Measurements from ENCODE around the gene FEZ2.

The FEZ2 gene

GRCh38 chr2:36586672-36587071 lies 11.3 kb downstream of the FEZ2 start:
- no peak for DNase-seq

DNA sequence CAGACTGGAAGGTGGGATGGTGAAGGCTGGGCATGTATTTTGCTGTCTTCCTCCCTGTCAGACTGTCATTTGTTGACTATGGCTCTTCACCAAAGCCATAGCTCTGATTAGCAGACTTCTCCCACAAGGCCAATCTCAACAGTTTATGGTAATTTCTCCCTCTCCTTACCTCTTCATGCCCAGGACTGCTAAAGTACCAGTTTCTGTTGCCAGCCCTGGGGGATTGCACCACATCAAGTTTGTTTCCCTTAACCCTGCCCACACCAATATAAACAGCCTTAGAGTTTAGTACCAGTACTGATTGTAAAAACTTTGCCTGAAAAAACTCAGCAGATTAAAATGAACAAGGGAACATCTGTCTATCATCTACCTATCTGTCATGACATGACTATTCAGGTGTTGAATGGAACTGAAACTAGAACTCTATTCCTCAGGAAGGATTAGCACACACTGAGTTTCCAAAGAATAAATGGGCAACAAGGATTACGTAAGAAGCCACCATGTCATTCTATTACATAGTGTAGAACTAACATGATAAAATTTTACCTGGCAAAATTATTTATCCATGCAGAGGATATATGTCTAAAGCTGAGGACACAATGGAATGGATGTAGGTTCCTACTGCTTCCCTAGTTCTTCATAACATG lies 13.7 kb downstream of the FEZ2 start:
- DNase-seq = no peak

DNA sequence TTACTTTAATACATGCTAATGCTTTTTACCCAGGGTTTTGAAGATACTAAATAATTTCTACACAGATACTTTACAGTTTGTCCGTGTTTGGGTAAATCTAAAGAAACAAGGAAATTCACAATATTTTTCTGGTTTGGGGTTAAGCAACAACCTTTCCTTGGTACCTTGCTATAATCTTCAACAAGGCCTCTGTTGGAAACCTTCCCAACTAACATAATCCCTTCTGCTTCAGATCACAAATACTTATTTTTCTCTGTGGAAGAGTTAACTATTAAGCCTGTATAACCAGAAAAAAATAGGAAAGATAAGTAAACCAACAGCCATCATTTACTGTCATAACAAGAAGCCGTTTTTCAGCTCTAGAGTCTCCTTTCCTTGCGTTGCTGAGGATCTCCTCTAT lies 15.0 kb downstream of the FEZ2 start:
- DNase-seq = no peak

- no peak for DNase-seq
These were observed 15.4 kb downstream of the FEZ2 start for GRCh38 chr2:36582538-36582937.

DNA sequence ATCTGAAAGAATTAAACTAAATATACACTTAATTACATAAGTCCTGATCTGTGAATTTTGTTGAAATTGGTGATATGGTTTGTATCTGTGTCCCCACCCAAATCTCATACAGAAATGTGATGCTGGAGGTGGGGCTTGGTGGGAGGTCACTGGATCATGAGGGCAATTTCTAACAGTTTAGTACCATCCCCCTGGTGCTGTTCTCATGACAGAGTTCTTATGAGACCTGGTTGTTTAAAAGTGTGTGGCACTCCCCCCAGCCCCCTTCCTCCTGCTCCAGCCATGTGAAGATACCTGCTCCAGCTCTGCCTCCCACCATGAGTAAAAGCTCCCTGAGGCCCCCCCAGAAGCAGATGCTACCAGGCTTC lies 18.7 kb downstream of the FEZ2 start:
- DNase-seq = no peak

DNA sequence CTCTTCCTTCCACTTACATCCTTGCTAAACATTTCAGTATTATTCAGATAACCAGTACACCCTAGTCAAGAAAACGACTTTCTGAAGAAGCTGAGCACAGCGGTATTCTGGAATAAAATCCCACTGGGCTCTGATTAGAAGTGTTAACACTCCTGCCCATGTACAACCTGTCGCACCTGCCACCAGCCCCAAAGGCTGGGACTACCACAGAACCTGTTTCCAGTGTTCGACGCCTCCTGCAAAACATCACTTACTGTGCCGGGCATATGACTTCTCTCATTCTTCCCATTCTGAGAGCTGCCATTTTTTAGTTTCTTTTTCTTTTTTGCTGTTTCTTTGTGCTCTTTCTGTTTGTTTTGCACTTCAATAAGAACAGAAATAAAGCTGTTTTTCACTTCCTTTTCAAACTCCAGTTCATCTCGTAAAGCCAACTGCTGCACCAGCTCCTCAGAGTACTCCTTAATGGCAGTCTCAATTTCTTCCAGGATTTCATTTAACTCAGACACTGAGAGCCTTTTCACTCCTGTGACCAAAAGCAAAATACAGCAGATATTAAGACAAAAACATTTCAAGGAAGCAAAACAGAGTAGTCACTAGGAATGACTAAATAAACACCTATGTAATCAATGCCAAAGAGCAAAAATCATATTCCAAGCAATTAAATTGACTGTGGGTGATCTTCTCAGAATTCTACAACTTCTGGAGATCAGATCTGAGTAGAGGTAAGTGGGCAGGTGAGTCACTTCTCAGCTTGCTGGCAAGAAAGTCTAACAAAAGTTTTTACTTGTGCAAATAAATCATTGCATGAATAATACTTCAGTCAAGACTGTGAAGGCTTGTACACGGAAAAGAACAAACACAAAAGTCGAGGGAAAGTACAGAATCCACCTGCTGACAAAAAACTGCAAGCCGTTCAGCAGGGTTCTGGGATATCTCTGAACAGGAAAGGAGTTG lies 19.3 kb downstream of the FEZ2 start:
- no peak for DNase-seq

DNA sequence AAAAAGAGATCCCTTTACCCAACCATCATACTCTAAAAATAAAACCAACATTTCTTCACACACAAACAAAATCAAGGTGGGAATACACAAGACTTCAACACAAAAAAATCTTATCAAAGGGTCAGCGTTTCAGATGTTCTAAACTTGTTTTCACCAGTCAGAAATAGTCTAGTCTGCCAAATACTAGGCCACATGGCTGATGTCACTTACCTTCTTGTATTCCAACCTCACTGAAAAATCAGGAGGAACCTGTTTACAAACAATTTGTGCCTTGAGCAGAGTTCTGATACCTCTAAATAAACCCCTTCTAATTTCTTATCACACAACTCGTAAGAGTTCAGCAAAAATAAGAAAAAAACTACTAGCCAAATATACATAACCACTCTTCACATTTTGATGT lies 20.1 kb downstream of the FEZ2 start:
- no peak for DNase-seq

GRCh38 chr2:36574560-36574959 lies 23.4 kb downstream of the FEZ2 start:
- no peak for DNase-seq

DNA sequence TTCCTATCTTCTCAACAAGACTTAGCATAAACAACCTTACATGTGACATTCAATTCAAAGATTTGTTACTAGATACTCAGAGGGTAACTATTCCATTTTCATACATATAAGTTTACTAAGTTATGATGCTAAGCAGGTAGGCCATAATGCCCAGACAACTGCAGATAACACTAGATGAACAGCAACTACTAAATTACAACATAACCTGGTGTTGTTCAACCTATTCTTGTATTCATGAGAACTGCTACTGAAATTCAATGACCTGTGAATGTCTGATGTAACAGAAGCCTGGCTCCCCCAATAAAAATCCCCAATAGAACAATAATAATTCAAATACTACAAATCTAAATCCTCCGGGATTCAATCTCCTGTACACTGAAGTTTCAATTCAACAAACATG lies 24.8 kb downstream of the FEZ2 start:
- no peak for DNase-seq

- DNase-seq = no peak
These were observed 25.3 kb downstream of the FEZ2 start for GRCh38 chr2:36572719-36573059.

DNA sequence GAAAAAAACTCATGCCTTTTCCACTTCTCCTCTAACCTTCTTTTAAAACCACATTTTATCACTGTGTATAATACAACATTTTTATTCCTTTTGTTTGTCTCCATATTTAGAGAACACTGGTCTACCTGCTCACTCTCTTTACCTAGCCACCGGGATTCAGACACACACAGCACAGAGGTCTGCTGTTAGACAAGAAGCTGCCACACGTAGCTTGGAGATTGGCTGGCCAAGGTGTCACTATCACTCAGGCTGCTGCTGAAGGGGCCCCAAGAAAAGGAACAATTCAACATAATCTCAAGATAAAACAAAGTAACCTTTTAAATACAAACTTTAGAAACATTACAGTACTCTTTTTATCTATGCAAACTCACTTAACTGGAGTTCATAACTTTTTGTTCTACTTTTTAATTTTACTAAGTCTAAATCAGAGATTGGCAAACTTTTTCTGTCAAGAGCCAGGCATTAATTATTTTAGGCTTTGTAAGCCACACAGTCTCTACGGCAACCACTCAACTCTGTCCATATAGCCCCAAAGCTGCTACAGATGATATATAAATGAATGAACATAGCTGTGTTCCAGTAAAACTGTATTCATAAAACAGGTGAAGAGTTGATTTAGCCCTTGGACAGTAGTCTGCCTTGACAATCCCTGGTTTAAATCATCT lies 25.8 kb downstream of the FEZ2 start:
- DNase-seq = no peak

DNA sequence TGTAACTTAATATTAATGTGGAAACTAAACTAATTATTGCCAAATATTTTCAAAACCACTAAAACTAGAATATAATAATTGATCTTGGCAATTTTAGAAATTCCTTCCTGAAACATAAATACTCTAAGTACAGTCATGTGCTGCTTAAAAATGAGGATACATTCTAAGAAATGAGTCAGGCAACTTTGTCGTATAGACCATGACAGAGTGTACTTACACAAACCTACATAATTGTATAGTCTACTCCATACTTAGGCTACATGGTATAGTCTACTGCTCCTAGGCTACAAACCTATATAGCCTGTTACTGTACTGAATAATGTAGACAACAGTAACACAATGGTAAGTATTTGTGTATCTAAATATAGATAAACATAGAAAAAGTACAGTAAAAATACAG lies 27.6 kb downstream of the FEZ2 start:
- no peak for DNase-seq

GRCh38 chr2:36569267-36569856 lies 28.6 kb downstream of the FEZ2 start:
- DNase-seq = no peak

DNA sequence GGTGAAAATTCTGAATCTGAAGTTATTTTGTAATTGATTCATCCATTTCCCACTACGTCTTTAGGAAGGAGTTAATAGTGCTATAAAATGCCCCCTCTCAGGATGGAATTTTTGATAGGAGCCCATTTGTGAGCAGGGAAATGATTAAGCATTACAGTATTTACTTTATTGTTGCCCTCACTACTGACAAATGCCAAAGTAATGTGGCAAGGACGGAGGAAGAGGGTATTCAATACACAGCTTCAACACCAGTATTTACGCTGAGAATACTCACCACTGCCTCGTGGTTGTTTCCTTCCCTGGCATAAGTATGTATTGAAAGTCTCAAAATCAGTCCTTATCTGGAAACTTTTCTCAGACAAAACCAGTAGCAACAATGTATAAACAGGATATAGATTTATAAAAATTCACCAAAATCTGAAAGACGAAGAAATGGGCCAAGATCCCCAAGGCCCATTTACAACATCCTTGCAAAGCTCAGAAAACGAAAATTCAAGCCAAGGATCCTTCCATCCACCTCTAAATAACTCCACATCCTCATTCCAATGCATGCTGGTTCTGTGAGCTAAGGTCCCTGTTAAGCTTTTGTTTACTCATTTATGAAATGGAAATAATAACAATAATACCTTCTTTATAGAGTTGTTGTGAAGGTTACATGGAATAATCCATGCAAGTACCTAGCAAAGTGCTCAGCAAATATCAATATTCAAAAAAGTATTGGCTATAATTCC lies 29.3 kb downstream of the FEZ2 start:
- no peak for DNase-seq

- no peak for DNase-seq
These were observed 30.1 kb downstream of the FEZ2 start for GRCh38 chr2:36567711-36568408.

- no peak for DNase-seq
These were observed 31.1 kb downstream of the FEZ2 start for GRCh38 chr2:36566887-36567286.

DNA sequence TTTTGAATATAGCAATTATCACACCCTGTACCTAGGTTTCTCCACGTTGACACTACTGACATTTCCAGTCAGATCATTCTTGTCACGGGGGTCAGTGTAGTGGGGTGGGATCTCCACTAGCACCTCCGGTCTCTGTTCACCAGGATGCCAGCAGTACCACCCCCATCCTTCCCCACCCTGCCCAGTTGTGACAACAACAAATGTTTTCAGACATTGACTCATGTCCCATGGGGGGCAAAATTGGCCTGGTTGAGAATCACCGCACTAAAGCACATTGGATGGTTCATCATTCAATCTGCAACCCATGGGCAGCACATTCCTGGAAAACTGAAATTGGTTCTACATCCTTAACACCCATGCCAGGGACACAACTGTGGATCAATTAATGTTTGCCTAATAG lies 32.3 kb downstream of the FEZ2 start:
- no peak for DNase-seq

GRCh38 chr2:36564377-36564930 lies 33.5 kb downstream of the FEZ2 start:
- DNase-seq = no peak

DNA sequence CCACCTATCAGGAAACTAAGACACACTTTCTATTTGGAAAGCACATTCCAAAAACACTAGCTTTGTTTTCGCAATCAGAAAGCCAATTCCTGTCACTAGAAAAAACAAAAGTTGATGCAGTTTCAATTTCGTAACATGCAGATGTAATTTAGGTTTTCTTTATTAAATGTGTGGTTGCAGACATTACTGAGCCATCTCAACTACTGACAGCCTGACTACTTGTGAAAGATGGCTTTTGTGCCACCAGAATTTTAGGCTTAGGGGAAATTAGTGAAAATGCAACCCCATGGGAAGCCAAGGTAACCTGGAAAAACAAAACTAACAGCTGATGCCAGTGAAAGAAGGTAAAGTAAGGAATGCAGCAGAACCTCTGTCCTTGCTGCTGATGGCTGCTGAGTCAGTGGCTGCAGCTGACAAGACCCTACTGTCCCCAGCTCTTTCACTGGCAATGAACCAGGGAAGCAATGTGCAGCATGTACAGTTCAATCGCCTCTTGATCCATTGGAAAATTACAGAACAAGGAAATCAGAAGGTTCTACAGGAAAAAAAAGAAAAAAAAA lies 34.9 kb downstream of the FEZ2 start:
- DNase-seq = no peak

DNA sequence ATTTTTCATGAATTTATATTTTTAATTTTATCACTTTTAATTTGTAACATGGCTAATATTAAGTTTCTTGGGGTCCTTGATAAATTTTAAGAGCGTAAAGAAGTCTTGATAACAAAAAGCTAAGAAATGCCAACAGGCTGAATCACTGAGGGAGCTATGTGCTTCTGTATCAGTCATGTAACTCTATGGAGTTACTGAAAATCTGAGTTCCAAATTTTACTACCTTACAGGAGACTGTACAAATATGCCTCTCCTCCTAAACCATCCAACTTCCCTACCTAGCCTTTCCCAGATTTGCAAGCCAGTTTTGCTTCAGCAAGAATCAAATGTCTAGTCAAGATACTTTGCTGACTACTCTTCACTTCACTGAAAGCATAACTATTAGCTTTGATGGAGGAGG lies 35.7 kb downstream of the FEZ2 start:
- DNase-seq = no peak

GRCh38 chr2:36561237-36561944 lies 36.6 kb downstream of the FEZ2 start:
- no peak for DNase-seq

Measured in activated T-cell treated with anti-CD3 and anti-CD28 coated beads, Interleukin-2, amount 50 U/mL, for 48 hours (primary cell).